HepG2 (cell line): ENCODE results near the gene CYP2W1. TPM values are rescaled to one million over a fixed set of nuclear protein-coding genes. Genes with fewer than 3 reads are reported as not detected.
A peak's percentile ranks its signal among the peaks of the same experiment; 100 is the strongest.

Experiments used
- ARID2 ChIP-seq: sonication (generic); formaldehyde crosslinking; IDR thresholded peaks from 2 replicates; pipeline ENCODE4 v1.8.1; 2022; ENCODE audit warnings: mild to moderate bottlenecking, missing genetic modification reagents, borderline replicate concordance
- FIP1L1 ChIP-seq: fragments of 200-400 bp; formaldehyde crosslinking; IDR thresholded peaks from 2 replicates; pipeline ENCODE4 v1.6.1; 2018; ENCODE audit warnings: low read depth, mild to moderate bottlenecking, low read length, moderate library complexity, borderline replicate concordance; ENCODE audit not compliant: insufficient read depth
- PHF21A ChIP-seq: sonication (generic); formaldehyde crosslinking; IDR thresholded peaks from 2 replicates; pipeline ENCODE4 v1.5.0; 2020; ENCODE audit warnings: mild to moderate bottlenecking, missing genetic modification reagents
- PHF8 ChIP-seq: sonication (generic); formaldehyde crosslinking; IDR thresholded peaks from 2 replicates; pipeline ENCODE4 v1.5.0; 2020; ENCODE audit warnings: missing genetic modification reagents
- RBFOX2 ChIP-seq: fragments of 200-400 bp; formaldehyde crosslinking; IDR thresholded peaks from 2 replicates; pipeline ENCODE4 v1.6.1; 2017; ENCODE audit warnings: low read depth, mild to moderate bottlenecking, low read length
- ZBTB38 ChIP-seq: sonication (generic); formaldehyde crosslinking; IDR thresholded peaks from 2 replicates; pipeline ENCODE4 v1.5.1; 2020; ENCODE audit warnings: mild to moderate bottlenecking, missing genetic modification reagents
- ZMAT3 ChIP-seq: sonication (generic); formaldehyde crosslinking; conservative IDR thresholded peaks from 2 replicates; pipeline ENCODE4 v1.7.0; 2021; ENCODE audit warnings: missing genetic modification reagents
- ZNF589 ChIP-seq: sonication (generic); formaldehyde crosslinking; conservative IDR thresholded peaks from 2 replicates; pipeline ENCODE4 v1.8.0; 2022; ENCODE audit warnings: mild to moderate bottlenecking, moderate library complexity, missing genetic modification reagents
- ZNF652 ChIP-seq: IDR thresholded peaks from 2 replicates; pipeline ENCODE4 v1.6.1; 2016; ENCODE audit warnings: low read depth, borderline replicate concordance
- ZZZ3 ChIP-seq: sonication (generic); formaldehyde crosslinking; IDR thresholded peaks from 2 replicates; pipeline ENCODE4 v1.4.0; 2020; ENCODE audit warnings: missing genetic modification reagents, mild to moderate bottlenecking, borderline replicate concordance
- polyA plus RNA-seq, 8 experiments: library from polyadenylated mRNA; depleted of rRNA in 3 of 8; stranded (reverse) in 7 of 8; unstranded in 1 of 8; fragments of >200 nt; fragmentation: Illumina TruSeq in 4 of 8; extraction: Trizol in 4 of 8; gene quantifications; 2 replicates each; pipeline versions ENCODE4 v1.2.1 to v1.2.3, GENCODE V29; 2011 to 2016; ENCODE audit warnings: low read depth in 4 of 8, missing spikeins in 1 of 8, mixed read lengths in 1 of 8; ENCODE audit not compliant: insufficient read depth in 1 of 8
- total RNA-seq, 5 experiments: library from RNA; depleted of rRNA; stranded (reverse); fragments of >200 nt; fragmentation: Illumina TruSeq; extraction: Trizol; gene quantifications; 2 replicates each; pipeline ENCODE4 v1.2.3, GENCODE V29; 2016; ENCODE audit warnings: low read depth in 1 of 5
- TF ChIP-seq, protein P1 (sequence below): sonication (generic); formaldehyde crosslinking; IDR thresholded peaks from 2 replicates; pipeline ENCODE4 v1.9.0; 2021; ENCODE audit warnings: missing genetic modification reagents, borderline replicate concordance
- TF ChIP-seq, protein P2 (sequence below): sonication (generic); formaldehyde crosslinking; IDR thresholded peaks from 2 replicates; pipeline ENCODE4 v1.4.0; 2020; ENCODE audit warnings: missing genetic modification reagents
- TF ChIP-seq, protein P3 (sequence below): sonication (generic); formaldehyde crosslinking; IDR thresholded peaks from 2 replicates; pipeline ENCODE4 v1.4.0; 2020; ENCODE audit warnings: mild to moderate bottlenecking, missing genetic modification reagents
- TF ChIP-seq, protein P4 (sequence below): sonication (generic); formaldehyde crosslinking; IDR thresholded peaks from 2 replicates; pipeline ENCODE4 v1.5.0; 2020; ENCODE audit warnings: mild to moderate bottlenecking, missing genetic modification reagents

The CYP2W1 gene
- total and polyA plus RNA-seq, 2 of the 13 experiments (the other 11 are each of a cell fraction or from before 2014, with no cell fraction given), result 19.5 to 31.7 TPM

DNA sequence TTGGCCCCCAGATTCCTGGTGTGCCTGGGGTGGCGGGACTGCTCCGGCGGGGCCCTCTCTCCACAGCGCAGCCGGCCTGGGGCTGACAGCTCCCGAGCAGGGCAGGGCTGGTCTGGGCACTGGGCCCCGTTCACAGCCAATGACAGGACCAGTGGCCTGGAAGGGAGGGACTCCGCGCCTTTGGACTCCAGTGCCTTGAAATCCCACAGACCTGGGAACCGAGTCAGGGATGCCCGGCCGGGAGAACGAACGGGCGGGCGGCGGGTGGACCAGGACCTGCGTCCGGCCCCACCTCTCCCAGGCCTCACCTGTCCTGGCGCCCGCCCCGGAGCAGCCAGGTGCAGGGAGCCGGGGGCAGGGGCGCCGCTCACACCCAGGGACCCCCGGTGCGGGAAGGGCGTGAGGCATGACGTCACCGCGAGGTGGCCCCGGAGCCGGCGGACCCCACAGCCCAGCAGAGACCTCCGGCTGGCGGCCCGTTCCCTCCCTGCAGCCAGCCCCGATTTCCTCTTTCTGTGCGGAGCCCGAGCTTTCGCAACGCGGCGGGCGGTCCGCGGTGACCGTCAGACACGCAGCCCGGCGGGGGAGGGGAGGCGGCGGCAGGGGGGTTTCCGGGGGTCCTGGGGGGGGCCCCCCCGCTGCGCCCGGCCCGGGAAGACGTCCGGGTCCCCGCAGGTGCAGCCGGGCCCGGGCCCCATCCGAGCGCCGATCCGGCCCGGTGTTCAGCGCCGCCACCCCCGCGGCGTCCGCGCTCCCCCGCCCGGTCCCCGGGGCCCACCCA lies 29.2 kb upstream of the CYP2W1 start (continued):
- TF ChIP-seq, protein P1, sequence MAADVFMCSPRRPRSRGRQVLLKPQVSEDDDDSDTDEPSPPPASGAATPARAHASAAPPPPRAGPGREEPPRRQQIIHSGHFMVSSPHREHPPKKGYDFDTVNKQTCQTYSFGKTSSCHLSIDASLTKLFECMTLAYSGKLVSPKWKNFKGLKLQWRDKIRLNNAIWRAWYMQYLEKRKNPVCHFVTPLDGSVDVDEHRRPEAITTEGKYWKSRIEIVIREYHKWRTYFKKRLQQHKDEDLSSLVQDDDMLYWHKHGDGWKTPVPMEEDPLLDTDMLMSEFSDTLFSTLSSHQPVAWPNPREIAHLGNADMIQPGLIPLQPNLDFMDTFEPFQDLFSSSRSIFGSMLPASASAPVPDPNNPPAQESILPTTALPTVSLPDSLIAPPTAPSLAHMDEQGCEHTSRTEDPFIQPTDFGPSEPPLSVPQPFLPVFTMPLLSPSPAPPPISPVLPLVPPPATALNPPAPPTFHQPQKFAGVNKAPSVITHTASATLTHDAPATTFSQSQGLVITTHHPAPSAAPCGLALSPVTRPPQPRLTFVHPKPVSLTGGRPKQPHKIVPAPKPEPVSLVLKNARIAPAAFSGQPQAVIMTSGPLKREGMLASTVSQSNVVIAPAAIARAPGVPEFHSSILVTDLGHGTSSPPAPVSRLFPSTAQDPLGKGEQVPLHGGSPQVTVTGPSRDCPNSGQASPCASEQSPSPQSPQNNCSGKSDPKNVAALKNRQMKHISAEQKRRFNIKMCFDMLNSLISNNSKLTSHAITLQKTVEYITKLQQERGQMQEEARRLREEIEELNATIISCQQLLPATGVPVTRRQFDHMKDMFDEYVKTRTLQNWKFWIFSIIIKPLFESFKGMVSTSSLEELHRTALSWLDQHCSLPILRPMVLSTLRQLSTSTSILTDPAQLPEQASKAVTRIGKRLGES (CRISPR knock-in tag), result no peak
- no peak for TF ChIP-seq ZZZ3 (CRISPR knock-in tag)
- TF ChIP-seq ZNF589, result 0 out of 2 replicates have a peak, but pooled peaks have one; percentile 51
- peak; percentile 48; the same call in 1 of the 2 replicates for TF ChIP-seq PHF8 (CRISPR knock-in tag)
- peak; percentile 54 for TF ChIP-seq PHF21A (CRISPR knock-in tag)
- TF ChIP-seq ZBTB38 (CRISPR knock-in tag), result peak; percentile 47
- TF ChIP-seq, protein P2, sequence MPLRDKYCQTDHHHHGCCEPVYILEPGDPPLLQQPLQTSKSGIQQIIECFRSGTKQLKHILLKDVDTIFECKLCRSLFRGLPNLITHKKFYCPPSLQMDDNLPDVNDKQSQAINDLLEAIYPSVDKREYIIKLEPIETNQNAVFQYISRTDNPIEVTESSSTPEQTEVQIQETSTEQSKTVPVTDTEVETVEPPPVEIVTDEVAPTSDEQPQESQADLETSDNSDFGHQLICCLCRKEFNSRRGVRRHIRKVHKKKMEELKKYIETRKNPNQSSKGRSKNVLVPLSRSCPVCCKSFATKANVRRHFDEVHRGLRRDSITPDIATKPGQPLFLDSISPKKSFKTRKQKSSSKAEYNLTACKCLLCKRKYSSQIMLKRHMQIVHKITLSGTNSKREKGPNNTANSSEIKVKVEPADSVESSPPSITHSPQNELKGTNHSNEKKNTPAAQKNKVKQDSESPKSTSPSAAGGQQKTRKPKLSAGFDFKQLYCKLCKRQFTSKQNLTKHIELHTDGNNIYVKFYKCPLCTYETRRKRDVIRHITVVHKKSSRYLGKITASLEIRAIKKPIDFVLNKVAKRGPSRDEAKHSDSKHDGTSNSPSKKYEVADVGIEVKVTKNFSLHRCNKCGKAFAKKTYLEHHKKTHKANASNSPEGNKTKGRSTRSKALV (CRISPR knock-in tag), result peak; percentile 82; the same call in 1 of the 2 replicates
- peak; percentile 65 for TF ChIP-seq RBFOX2
- TF ChIP-seq ZMAT3 (CRISPR knock-in tag), result no peak
- no peak for TF ChIP-seq ZNF652 (CRISPR knock-in tag)
- TF ChIP-seq, protein P3, sequence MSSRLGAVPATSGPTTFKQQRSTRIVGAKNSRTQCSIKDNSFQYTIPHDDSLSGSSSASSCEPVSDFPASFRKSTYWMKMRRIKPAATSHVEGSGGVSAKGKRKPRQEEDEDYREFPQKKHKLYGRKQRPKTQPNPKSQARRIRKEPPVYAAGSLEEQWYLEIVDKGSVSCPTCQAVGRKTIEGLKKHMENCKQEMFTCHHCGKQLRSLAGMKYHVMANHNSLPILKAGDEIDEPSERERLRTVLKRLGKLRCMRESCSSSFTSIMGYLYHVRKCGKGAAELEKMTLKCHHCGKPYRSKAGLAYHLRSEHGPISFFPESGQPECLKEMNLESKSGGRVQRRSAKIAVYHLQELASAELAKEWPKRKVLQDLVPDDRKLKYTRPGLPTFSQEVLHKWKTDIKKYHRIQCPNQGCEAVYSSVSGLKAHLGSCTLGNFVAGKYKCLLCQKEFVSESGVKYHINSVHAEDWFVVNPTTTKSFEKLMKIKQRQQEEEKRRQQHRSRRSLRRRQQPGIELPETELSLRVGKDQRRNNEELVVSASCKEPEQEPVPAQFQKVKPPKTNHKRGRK (CRISPR knock-in tag), result no peak
- TF ChIP-seq, protein P4, sequence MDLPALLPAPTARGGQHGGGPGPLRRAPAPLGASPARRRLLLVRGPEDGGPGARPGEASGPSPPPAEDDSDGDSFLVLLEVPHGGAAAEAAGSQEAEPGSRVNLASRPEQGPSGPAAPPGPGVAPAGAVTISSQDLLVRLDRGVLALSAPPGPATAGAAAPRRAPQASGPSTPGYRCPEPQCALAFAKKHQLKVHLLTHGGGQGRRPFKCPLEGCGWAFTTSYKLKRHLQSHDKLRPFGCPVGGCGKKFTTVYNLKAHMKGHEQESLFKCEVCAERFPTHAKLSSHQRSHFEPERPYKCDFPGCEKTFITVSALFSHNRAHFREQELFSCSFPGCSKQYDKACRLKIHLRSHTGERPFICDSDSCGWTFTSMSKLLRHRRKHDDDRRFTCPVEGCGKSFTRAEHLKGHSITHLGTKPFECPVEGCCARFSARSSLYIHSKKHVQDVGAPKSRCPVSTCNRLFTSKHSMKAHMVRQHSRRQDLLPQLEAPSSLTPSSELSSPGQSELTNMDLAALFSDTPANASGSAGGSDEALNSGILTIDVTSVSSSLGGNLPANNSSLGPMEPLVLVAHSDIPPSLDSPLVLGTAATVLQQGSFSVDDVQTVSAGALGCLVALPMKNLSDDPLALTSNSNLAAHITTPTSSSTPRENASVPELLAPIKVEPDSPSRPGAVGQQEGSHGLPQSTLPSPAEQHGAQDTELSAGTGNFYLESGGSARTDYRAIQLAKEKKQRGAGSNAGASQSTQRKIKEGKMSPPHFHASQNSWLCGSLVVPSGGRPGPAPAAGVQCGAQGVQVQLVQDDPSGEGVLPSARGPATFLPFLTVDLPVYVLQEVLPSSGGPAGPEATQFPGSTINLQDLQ, result 0 out of 2 replicates have a peak, but pooled peaks have one; percentile 36
- no peak for TF ChIP-seq FIP1L1
- TF ChIP-seq ARID2 (CRISPR knock-in tag), result 0 out of 2 replicates have a peak, but pooled peaks have one; percentile 54
